ENCODE data around the gene RESP18. TPM values are rescaled to one million over a fixed set of nuclear protein-coding genes. Genes with fewer than 3 reads are reported as not detected.

Gene RESP18
- polyA plus RNA-seq, 1 donor from 2014 or later: not detected

GRCh38 chr2:219286436-219287115 is 46.0 kb downstream of the RESP18 start:
- Histone ChIP-seq H3K79me2 (replicated peaks; ENCODE audit: insufficient read depth, low read length) (no peaks in the 10 kb centered on the region), H4K20me1 (ENCODE audit: insufficient read depth) (no peaks in the 10 kb centered on the region), H3K9me2 (ENCODE audit: insufficient read depth, low read length) (no peaks in the 10 kb centered on the region), H3K27me3 (ENCODE audit: insufficient read depth, low read depth, low read length) (no peaks in the 10 kb centered on the region), H3K4me3 (ENCODE audit: low read length) (no peak overlapping the region), H3K9me3 (ENCODE audit: low read length) (no peaks in the 10 kb centered on the region), H3K9ac (ENCODE audit: low read length) (no peak overlapping the region), H3K36me3 (ENCODE audit: insufficient read depth, low read length) (no peaks in the 10 kb centered on the region), H3F3A (ENCODE audit: insufficient read depth, low read length, poor library complexity, severe bottlenecking) (no peaks in the 10 kb centered on the region), H2AFZ (ENCODE audit: low read depth, low read length) (no peak overlapping the region), H3K4me2 (ENCODE audit: low read length) (no peak overlapping the region), H3K27ac (ENCODE audit: low read length) (no peak overlapping the region)
- TF ChIP-seq, protein P1, sequence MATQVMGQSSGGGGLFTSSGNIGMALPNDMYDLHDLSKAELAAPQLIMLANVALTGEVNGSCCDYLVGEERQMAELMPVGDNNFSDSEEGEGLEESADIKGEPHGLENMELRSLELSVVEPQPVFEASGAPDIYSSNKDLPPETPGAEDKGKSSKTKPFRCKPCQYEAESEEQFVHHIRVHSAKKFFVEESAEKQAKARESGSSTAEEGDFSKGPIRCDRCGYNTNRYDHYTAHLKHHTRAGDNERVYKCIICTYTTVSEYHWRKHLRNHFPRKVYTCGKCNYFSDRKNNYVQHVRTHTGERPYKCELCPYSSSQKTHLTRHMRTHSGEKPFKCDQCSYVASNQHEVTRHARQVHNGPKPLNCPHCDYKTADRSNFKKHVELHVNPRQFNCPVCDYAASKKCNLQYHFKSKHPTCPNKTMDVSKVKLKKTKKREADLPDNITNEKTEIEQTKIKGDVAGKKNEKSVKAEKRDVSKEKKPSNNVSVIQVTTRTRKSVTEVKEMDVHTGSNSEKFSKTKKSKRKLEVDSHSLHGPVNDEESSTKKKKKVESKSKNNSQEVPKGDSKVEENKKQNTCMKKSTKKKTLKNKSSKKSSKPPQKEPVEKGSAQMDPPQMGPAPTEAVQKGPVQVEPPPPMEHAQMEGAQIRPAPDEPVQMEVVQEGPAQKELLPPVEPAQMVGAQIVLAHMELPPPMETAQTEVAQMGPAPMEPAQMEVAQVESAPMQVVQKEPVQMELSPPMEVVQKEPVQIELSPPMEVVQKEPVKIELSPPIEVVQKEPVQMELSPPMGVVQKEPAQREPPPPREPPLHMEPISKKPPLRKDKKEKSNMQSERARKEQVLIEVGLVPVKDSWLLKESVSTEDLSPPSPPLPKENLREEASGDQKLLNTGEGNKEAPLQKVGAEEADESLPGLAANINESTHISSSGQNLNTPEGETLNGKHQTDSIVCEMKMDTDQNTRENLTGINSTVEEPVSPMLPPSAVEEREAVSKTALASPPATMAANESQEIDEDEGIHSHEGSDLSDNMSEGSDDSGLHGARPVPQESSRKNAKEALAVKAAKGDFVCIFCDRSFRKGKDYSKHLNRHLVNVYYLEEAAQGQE (IDR thresholded peaks at IDR 0.05; ENCODE audit: borderline replicate concordance): no peak
- TF ChIP-seq EP300 (conservative IDR thresholded peaks at IDR 0.05; ENCODE audit: poor library complexity, severe bottlenecking) (no peak), MXI1 (conservative IDR thresholded peaks at IDR 0.05; ENCODE audit: poor library complexity, severe bottlenecking) (no peak), POLR2AphosphoS5 (IDR thresholded peaks at IDR 0.05) (no peak), SMC3 (conservative IDR thresholded peaks at IDR 0.05; ENCODE audit: poor library complexity) (no peak), TAF1 (IDR thresholded peaks at IDR 0.05; ENCODE audit: low read depth) (no peak), EZH2 (IDR thresholded peaks at IDR 0.05; ENCODE audit: borderline replicate concordance, insufficient read depth, low read length, poor library complexity, severe bottlenecking) (no peak)
- TF ChIP-seq, protein P2, sequence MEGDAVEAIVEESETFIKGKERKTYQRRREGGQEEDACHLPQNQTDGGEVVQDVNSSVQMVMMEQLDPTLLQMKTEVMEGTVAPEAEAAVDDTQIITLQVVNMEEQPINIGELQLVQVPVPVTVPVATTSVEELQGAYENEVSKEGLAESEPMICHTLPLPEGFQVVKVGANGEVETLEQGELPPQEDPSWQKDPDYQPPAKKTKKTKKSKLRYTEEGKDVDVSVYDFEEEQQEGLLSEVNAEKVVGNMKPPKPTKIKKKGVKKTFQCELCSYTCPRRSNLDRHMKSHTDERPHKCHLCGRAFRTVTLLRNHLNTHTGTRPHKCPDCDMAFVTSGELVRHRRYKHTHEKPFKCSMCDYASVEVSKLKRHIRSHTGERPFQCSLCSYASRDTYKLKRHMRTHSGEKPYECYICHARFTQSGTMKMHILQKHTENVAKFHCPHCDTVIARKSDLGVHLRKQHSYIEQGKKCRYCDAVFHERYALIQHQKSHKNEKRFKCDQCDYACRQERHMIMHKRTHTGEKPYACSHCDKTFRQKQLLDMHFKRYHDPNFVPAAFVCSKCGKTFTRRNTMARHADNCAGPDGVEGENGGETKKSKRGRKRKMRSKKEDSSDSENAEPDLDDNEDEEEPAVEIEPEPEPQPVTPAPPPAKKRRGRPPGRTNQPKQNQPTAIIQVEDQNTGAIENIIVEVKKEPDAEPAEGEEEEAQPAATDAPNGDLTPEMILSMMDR (IDR thresholded peaks at IDR 0.05; ENCODE audit: poor library complexity, severe bottlenecking): no peak

- no peaks in the 10 kb centered on the region for H3K36me3 ChIP-seq (ENCODE audit: insufficient read depth, low read length)
- no peak overlapping the region for H3K27ac ChIP-seq (ENCODE audit: low read length)
- no peak overlapping the region for H3K4me3 ChIP-seq (ENCODE audit: low read length)
Observed at GRCh38 chr2:219285894-219286425, 46.6 kb downstream of the RESP18 start.

More at GRCh38 chr2:219285894-219286425, 46.6 kb downstream of the RESP18 start:
- H3K9me2 ChIP-seq (ENCODE audit: insufficient read depth, low read length): no peaks in the 10 kb centered on the region
- no peak overlapping the region for H3K9ac ChIP-seq (ENCODE audit: low read length)
- no peaks in the 10 kb centered on the region for H3K27me3 ChIP-seq (ENCODE audit: insufficient read depth, low read depth, low read length)
- no peaks in the 10 kb centered on the region for H3F3A ChIP-seq (ENCODE audit: insufficient read depth, low read length, poor library complexity, severe bottlenecking)
- no peaks in the 10 kb centered on the region for H3K79me2 ChIP-seq (replicated peaks; ENCODE audit: insufficient read depth, low read length)
- H2AFZ ChIP-seq (ENCODE audit: low read depth, low read length): no peak overlapping the region
- no peak overlapping the region for H3K4me2 ChIP-seq (ENCODE audit: low read length)
- H4K20me1 ChIP-seq (ENCODE audit: insufficient read depth): no peaks in the 10 kb centered on the region
- H3K9me3 ChIP-seq (ENCODE audit: low read length): no peaks in the 10 kb centered on the region
- TF ChIP-seq EP300 (conservative IDR thresholded peaks at IDR 0.05; ENCODE audit: poor library complexity, severe bottlenecking) (no peak), SMC3 (conservative IDR thresholded peaks at IDR 0.05; ENCODE audit: poor library complexity) (no peak), EZH2 (IDR thresholded peaks at IDR 0.05; ENCODE audit: borderline replicate concordance, insufficient read depth, low read length, poor library complexity, severe bottlenecking) (no peak), TAF1 (IDR thresholded peaks at IDR 0.05; ENCODE audit: low read depth) (no peak)
- TF ChIP-seq, protein P2 (IDR thresholded peaks at IDR 0.05; ENCODE audit: poor library complexity, severe bottlenecking): no peak
- TF ChIP-seq, protein P1 (IDR thresholded peaks at IDR 0.05; ENCODE audit: borderline replicate concordance): no peak
